ENCODE data around the gene CUL9.

DNA sequence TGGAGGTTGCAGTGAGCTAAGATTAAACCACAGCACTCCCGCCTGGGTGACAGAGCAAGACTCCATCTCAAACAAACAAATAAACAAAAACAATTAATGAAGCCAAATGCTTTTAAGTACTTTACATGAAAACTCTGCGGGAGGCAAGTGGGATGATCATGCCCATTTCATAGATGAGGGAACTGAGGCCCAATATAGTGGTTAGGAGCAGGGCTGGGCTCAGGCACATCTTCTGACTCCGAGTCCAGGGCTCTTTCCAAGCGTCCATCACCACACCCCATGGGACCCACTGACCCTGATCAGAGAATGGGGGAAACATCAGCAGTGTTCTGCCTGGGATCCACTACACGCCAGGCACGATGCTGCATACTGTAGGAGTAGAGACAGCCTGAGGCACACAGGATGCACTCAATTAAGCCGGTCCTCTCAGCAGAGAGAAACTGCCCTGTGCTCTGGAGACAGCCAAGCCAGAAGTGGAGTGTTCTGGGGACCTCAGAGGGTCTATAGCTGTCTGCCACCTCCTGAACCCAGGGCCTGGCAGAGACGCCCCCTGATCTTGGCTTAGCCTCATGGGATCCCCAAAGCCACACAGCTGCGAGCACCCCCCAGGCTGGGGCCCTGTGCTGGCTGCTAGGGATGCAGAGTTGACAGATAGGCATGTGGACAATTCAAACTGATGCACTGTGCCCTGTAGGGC lies 74.8 kb downstream of the CUL9 start:
- no peak for TF ChIP-seq RARB (CRISPR knock-in tag; IDR thresholded peaks at IDR 0.05)
- TF ChIP-seq, protein P1, sequence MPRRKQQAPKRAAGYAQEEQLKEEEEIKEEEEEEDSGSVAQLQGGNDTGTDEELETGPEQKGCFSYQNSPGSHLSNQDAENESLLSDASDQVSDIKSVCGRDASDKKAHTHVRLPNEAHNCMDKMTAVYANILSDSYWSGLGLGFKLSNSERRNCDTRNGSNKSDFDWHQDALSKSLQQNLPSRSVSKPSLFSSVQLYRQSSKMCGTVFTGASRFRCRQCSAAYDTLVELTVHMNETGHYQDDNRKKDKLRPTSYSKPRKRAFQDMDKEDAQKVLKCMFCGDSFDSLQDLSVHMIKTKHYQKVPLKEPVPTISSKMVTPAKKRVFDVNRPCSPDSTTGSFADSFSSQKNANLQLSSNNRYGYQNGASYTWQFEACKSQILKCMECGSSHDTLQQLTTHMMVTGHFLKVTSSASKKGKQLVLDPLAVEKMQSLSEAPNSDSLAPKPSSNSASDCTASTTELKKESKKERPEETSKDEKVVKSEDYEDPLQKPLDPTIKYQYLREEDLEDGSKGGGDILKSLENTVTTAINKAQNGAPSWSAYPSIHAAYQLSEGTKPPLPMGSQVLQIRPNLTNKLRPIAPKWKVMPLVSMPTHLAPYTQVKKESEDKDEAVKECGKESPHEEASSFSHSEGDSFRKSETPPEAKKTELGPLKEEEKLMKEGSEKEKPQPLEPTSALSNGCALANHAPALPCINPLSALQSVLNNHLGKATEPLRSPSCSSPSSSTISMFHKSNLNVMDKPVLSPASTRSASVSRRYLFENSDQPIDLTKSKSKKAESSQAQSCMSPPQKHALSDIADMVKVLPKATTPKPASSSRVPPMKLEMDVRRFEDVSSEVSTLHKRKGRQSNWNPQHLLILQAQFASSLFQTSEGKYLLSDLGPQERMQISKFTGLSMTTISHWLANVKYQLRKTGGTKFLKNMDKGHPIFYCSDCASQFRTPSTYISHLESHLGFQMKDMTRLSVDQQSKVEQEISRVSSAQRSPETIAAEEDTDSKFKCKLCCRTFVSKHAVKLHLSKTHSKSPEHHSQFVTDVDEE (CRISPR knock-in tag; IDR thresholded peaks at IDR 0.05), result no peak
- TF ChIP-seq TCF4 (CRISPR knock-in tag; IDR thresholded peaks at IDR 0.05; ENCODE audit: borderline replicate concordance), result no peak
- TF ChIP-seq ZFP3 (CRISPR knock-in tag; IDR thresholded peaks at IDR 0.05), result no peak
- no peak for TF ChIP-seq PPARA (CRISPR knock-in tag; IDR thresholded peaks at IDR 0.05; ENCODE audit: borderline replicate concordance)
- TF ChIP-seq, protein P2, sequence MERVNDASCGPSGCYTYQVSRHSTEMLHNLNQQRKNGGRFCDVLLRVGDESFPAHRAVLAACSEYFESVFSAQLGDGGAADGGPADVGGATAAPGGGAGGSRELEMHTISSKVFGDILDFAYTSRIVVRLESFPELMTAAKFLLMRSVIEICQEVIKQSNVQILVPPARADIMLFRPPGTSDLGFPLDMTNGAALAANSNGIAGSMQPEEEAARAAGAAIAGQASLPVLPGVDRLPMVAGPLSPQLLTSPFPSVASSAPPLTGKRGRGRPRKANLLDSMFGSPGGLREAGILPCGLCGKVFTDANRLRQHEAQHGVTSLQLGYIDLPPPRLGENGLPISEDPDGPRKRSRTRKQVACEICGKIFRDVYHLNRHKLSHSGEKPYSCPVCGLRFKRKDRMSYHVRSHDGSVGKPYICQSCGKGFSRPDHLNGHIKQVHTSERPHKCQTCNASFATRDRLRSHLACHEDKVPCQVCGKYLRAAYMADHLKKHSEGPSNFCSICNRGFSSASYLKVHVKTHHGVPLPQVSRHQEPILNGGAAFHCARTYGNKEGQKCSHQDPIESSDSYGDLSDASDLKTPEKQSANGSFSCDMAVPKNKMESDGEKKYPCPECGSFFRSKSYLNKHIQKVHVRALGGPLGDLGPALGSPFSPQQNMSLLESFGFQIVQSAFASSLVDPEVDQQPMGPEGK (CRISPR knock-in tag; IDR thresholded peaks at IDR 0.05; ENCODE audit: borderline replicate concordance), result no peak
- no peak for TF ChIP-seq GLIS3 (CRISPR knock-in tag; IDR thresholded peaks at IDR 0.05)
- no peak for TF ChIP-seq ARNTL (CRISPR knock-in tag; IDR thresholded peaks at IDR 0.05; ENCODE audit: borderline replicate concordance, low read depth)
- TF ChIP-seq ZNF8 (CRISPR knock-in tag; IDR thresholded peaks at IDR 0.05), result no peak
- TF ChIP-seq, protein P3, sequence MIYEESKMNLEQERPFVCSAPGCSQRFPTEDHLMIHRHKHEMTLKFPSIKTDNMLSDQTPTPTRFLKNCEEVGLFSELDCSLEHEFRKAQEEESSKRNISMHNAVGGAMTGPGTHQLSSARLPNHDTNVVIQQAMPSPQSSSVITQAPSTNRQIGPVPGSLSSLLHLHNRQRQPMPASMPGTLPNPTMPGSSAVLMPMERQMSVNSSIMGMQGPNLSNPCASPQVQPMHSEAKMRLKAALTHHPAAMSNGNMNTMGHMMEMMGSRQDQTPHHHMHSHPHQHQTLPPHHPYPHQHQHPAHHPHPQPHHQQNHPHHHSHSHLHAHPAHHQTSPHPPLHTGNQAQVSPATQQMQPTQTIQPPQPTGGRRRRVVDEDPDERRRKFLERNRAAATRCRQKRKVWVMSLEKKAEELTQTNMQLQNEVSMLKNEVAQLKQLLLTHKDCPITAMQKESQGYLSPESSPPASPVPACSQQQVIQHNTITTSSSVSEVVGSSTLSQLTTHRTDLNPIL (CRISPR knock-in tag; IDR thresholded peaks at IDR 0.05; ENCODE audit: low read depth), result no peak
- TF ChIP-seq, protein P4, sequence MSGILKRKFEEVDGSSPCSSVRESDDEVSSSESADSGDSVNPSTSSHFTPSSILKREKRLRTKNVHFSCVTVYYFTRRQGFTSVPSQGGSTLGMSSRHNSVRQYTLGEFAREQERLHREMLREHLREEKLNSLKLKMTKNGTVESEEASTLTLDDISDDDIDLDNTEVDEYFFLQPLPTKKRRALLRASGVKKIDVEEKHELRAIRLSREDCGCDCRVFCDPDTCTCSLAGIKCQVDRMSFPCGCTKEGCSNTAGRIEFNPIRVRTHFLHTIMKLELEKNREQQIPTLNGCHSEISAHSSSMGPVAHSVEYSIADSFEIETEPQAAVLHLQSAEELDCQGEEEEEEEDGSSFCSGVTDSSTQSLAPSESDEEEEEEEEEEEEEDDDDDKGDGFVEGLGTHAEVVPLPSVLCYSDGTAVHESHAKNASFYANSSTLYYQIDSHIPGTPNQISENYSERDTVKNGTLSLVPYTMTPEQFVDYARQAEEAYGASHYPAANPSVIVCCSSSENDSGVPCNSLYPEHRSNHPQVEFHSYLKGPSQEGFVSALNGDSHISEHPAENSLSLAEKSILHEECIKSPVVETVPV (CRISPR knock-in tag; IDR thresholded peaks at IDR 0.05), result no peak
- no peak for TF ChIP-seq CSDC2 (CRISPR knock-in tag; IDR thresholded peaks at IDR 0.05)
- no peak for TF ChIP-seq ESRRG (CRISPR knock-in tag; IDR thresholded peaks at IDR 0.05)
- no peak for TF ChIP-seq SNAI2 (CRISPR knock-in tag; IDR thresholded peaks at IDR 0.05)
